ENCODE measurements around the gene ITCH.
"Not testable (repeated sequence)": the region's sequence is repeated elsewhere in the genome, so short reads cannot be mapped to it uniquely, and the experiment has no call there.

Gene ITCH

GRCh38 chr20:34514897-34515483, 151.9 kb downstream of the ITCH start:
- no peak for DNase-seq

- DNase-seq: peak; percentile 75
These were observed 152.6 kb downstream of the ITCH start for GRCh38 chr20:34515484-34516246.

- peak; percentile 96 for DNase-seq
These were observed 153.4 kb downstream of the ITCH start, which contains the start of gene DYNLRB1 for GRCh38 chr20:34516247-34517113. TSS of gene DYNLRB1 (plus strand) at chr20:34516422. CDS start at chr20:34516459, 37 bp downstream.

GRCh38 chr20:34517114-34517505, 154.0 kb downstream of the ITCH start:
- DNase-seq: no peak

- not testable (repeated sequence) for DNase-seq
These were observed 155.8 kb downstream of the ITCH start for GRCh38 chr20:34518863-34519262.

GRCh38 chr20:34519841-34520240, 156.8 kb downstream of the ITCH start:
- DNase-seq: not testable (repeated sequence)

- peak; percentile 61 for DNase-seq
These were observed 160.1 kb downstream of the ITCH start for GRCh38 chr20:34522969-34523871.

- no peak for DNase-seq
These were observed 161.4 kb downstream of the ITCH start for GRCh38 chr20:34524426-34524825.

- DNase-seq: no peak
These were observed 162.3 kb downstream of the ITCH start for GRCh38 chr20:34525342-34525708.

GRCh38 chr20:34525709-34526416, 162.8 kb downstream of the ITCH start:
- DNase-seq: no peak

GRCh38 chr20:34526466-34526865, 163.4 kb downstream of the ITCH start:
- DNase-seq: no peak

GRCh38 chr20:34527016-34527415, 163.9 kb downstream of the ITCH start:
- DNase-seq: no peak

GRCh38 chr20:34528921-34529297, 165.8 kb downstream of the ITCH start:
- no peak for DNase-seq

- DNase-seq: no peak
These were observed 166.7 kb downstream of the ITCH start for GRCh38 chr20:34529742-34530141.

- DNase-seq: no peak
These were observed 167.3 kb downstream of the ITCH start for GRCh38 chr20:34530342-34530741.

GRCh38 chr20:34531608-34532265, 168.7 kb downstream of the ITCH start:
- DNase-seq: no peak

- no peak for DNase-seq
These were observed 169.2 kb downstream of the ITCH start for GRCh38 chr20:34532320-34532719.

GRCh38 chr20:34532756-34533155, 169.7 kb downstream of the ITCH start:
- DNase-seq: no peak

GRCh38 chr20:34534391-34535165, 171.5 kb downstream of the ITCH start:
- DNase-seq: no peak

GRCh38 chr20:34535301-34535840, 172.3 kb downstream of the ITCH start:
- DNase-seq: no peak
